HTERT RPE-1 (cell line): ENCODE measurements around the gene EMID1.

Experiments used
- in situ Hi-C: fragments of 300-500 bp; cut with MboI; formaldehyde crosslinking; loops from 4 replicates; pipeline ENCODE4 v1.14.3; 2020; ENCODE audit warnings: low sequenced_read_pairs

EMID1 gene

GRCh38 chr22:29277927-29278326, 72.2 kb downstream of the EMID1 start:
- in situ Hi-C loops, result no loop called here

- in situ Hi-C loops, result no loop called here
Observed at GRCh38 chr22:29284196-29284595, 78.5 kb downstream of the EMID1 start.

- in situ Hi-C loops, result no loop called here
Observed at GRCh38 chr22:29288837-29289236, 83.1 kb downstream of the EMID1 start.

GRCh38 chr22:29290061-29290460, 84.4 kb downstream of the EMID1 start:
- in situ Hi-C loops, result no loop called here

- in situ Hi-C loops, result no loop called here
Observed at GRCh38 chr22:29291215-29291614, 85.5 kb downstream of the EMID1 start.

- in situ Hi-C loops, result no loop called here
Observed at GRCh38 chr22:29292379-29292778, 86.7 kb downstream of the EMID1 start.

- in situ Hi-C loops, result no loop called here
Observed at GRCh38 chr22:29298641-29299040, 92.9 kb downstream of the EMID1 start.

GRCh38 chr22:29299136-29299900, 93.6 kb downstream of the EMID1 start:
- in situ Hi-C loops, result no loop called here

- in situ Hi-C loops, result no loop called here
Observed at GRCh38 chr22:29300467-29300806, 94.7 kb downstream of the EMID1 start.

- in situ Hi-C loops, result no loop called here
Observed at GRCh38 chr22:29300807-29301601, 95.3 kb downstream of the EMID1 start.

GRCh38 chr22:29301716-29302401, 96.2 kb downstream of the EMID1 start:
- in situ Hi-C loops, result no loop called here

- in situ Hi-C loops, result no loop called here
Observed at GRCh38 chr22:29302402-29302680, 96.6 kb downstream of the EMID1 start.

GRCh38 chr22:29302681-29303465, 97.2 kb downstream of the EMID1 start:
- in situ Hi-C loops, result no loop called here

GRCh38 chr22:29305836-29306174, 100.1 kb downstream of the EMID1 start:
- in situ Hi-C loops, result no loop called here

GRCh38 chr22:29306175-29306834, 100.6 kb downstream of the EMID1 start, which contains the start of gene GAS2L1:
GAS2L1 (plus strand) TSS chr22:29306650; CDS start chr22:29308106, 1,456 bp downstream.
- in situ Hi-C loops, result no loop called here

- in situ Hi-C loops, result no loop called here
Observed at GRCh38 chr22:29306835-29307595, 101.3 kb downstream of the EMID1 start.

GRCh38 chr22:29307596-29308147, 102.0 kb downstream of the EMID1 start:
- in situ Hi-C loops, result no loop called here

GRCh38 chr22:29308148-29308790, 102.6 kb downstream of the EMID1 start:
- in situ Hi-C loops, result no loop called here

GRCh38 chr22:29308791-29309262, 103.1 kb downstream of the EMID1 start:
- in situ Hi-C loops, result no loop called here
